Adrenal gland (tissue), 5 donors: Measurements from ENCODE around the gene FZD7.

Experiments
- POLR2A ChIP-seq, 2 donors: fragments of 450-650 bp; IDR thresholded peaks; one replicate each; pipeline ENCODE4 v1.6.1; 2017; ENCODE audit warnings: antibody characterized with exemption in 2 of 2, mild to moderate bottlenecking in 2 of 2, moderate library complexity in 1 of 2
- TF ChIP-seq, protein P1 (sequence below), 6 experiments: fragments of 450-650 bp in 4 of 6; fragments of 200-600 bp in 2 of 6; sonication (generic) in 1 of 6; IDR thresholded peaks; 1 replicate in 5 of 6; 2 replicates in 1 of 6; pipeline versions ENCODE4 v1.5.1 to v1.8.0; 2016 to 2021; ENCODE audit warnings: antibody characterized with exemption in 6 of 6, mild to moderate bottlenecking in 2 of 6, moderate library complexity in 1 of 6
- donor health status: DM: no; HTN: no; CAD: no.

- TF ChIP-seq, protein P1, sequence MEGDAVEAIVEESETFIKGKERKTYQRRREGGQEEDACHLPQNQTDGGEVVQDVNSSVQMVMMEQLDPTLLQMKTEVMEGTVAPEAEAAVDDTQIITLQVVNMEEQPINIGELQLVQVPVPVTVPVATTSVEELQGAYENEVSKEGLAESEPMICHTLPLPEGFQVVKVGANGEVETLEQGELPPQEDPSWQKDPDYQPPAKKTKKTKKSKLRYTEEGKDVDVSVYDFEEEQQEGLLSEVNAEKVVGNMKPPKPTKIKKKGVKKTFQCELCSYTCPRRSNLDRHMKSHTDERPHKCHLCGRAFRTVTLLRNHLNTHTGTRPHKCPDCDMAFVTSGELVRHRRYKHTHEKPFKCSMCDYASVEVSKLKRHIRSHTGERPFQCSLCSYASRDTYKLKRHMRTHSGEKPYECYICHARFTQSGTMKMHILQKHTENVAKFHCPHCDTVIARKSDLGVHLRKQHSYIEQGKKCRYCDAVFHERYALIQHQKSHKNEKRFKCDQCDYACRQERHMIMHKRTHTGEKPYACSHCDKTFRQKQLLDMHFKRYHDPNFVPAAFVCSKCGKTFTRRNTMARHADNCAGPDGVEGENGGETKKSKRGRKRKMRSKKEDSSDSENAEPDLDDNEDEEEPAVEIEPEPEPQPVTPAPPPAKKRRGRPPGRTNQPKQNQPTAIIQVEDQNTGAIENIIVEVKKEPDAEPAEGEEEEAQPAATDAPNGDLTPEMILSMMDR (IDR thresholded peaks at IDR 0.05): no peak
- TF ChIP-seq POLR2A (IDR thresholded peaks at IDR 0.05): no peak
These were observed 47.8 kb upstream of the FZD7 start for GRCh38 chr2:201985728-201986462.
